OCI-LY3 (cell line): ENCODE measurements around the gene ZNF324B.
"Not testable (repeated sequence)": the region's sequence is repeated elsewhere in the genome, so short reads cannot be mapped to it uniquely, and the experiment has no call there.

Experiments
- CTCF ChIP-seq: fragments of 200-600, 300-600 bp; sonication (generic); IDR thresholded peaks from 2 replicates; pipeline ENCODE4 v1.5.1; 2014; ENCODE audit warnings: antibody characterized with exemption, low read length, low read depth
- EZH2phosphoT487 ChIP-seq: fragments of 200-600 bp; shearing (Covaris generic); IDR thresholded peaks from 2 replicates; pipeline ENCODE4 v1.6.1; 2018; ENCODE audit warnings: antibody characterized with exemption, mixed run types, low read depth

GRCh38 chr19:58442986-58443385, 8.4 kb upstream of the ZNF324B start:
- TF ChIP-seq CTCF, EZH2phosphoT487: not testable (repeated sequence)
